Heart right ventricle (tissue), 16 donors: ENCODE results near the gene ERICH6. TPM values are rescaled to one million over a fixed set of nuclear protein-coding genes. Genes with fewer than 3 reads are reported as not detected.

Experiments
- ATAC-seq, 8 donors: fragments of 200-7000 bp; cut with Tn5 transposase; one replicate each; pipeline ENCODE4 v1.9.1; 2020; ENCODE audit warnings: mild to moderate bottlenecking in 8 of 8, moderate library complexity in 8 of 8, moderate number of reproducible peaks in 1 of 8
- DNase-seq, 2 donors: peaks; one replicate each; pipeline ENCODE4 v3.0.0-alpha.2; 2020
- H3K27ac ChIP-seq, 10 donors: fragments of 200-600 bp; sonication (generic) in 2 of 10; one replicate each; pipeline versions ENCODE4 v1.5.0 to v1.8.0; 2020 to 2022; ENCODE audit warnings: mild to moderate bottlenecking in 3 of 10
- H3K27me3 ChIP-seq, 7 donors: fragments of 200-600 bp; one replicate each; pipeline ENCODE4 v1.8.0; 2021 to 2022; ENCODE audit warnings: mild to moderate bottlenecking in 2 of 7
- H3K36me3 ChIP-seq, 9 donors: fragments of 200-600 bp; sonication (generic) in 1 of 9; one replicate each; pipeline versions ENCODE4 v1.5.0 to v1.8.0; 2020 to 2022; ENCODE audit warnings: mild to moderate bottlenecking in 2 of 9
- H3K4me1 ChIP-seq, 9 donors: fragments of 200-600 bp; sonication (generic) in 1 of 9; one replicate each; pipeline versions ENCODE4 v1.5.0 to v1.8.0; 2020 to 2022; ENCODE audit warnings: mild to moderate bottlenecking in 4 of 9
- H3K4me3 ChIP-seq, 10 donors: fragments of 200-600 bp; sonication (generic) in 2 of 10; one replicate each; pipeline versions ENCODE4 v1.5.0 to v1.8.0; 2020 to 2022; ENCODE audit warnings: mild to moderate bottlenecking in 7 of 10, moderate library complexity in 2 of 10
- H3K9me3 ChIP-seq, 11 donors: fragments of 200-600 bp in 10 of 11; sonication (generic) in 2 of 11; one replicate each; pipeline versions ENCODE4 v1.5.0 to v1.8.0; 2013 to 2022; ENCODE audit warnings: mild to moderate bottlenecking in 2 of 11, control low read depth in 1 of 11, moderate library complexity in 1 of 11
- WGBS, 2 donors: extraction: QIAGEN DNeasy Blood & Tissue Kit; methylation state at CpG; one replicate each; pipeline ENCODE4 v1.1.7; 2013; ENCODE audit warnings: inconsistent platforms in 1 of 2; 5-methylcytosine and 5-hydroxymethylcytosine counted together
- intact Hi-C, 10 donors: fragments of 100-400 bp; cut with DNase I; formaldehyde crosslinking; loops; one replicate each; pipeline versions ENCODE4 v1.11.1 to v1.14.2; 2022
- polyA plus RNA-seq, 2 donors: library from polyadenylated mRNA; stranded (reverse); fragments of 200-250 nt; gene quantifications; one replicate each; pipeline ENCODE4 v1.2.3, GENCODE V29; 2013
- total RNA-seq, 10 donors: library from RNA; stranded (reverse); fragmentation: NEBNext Ultra II Directional in 3 of 10; extraction: Animal tissue kit (Norgen Biotek cat#: 25700) in 3 of 10; gene quantifications; one replicate each; pipeline versions ENCODE4 v1.2.1 to v1.2.4, GENCODE V29; 2021 to 2023
- TF ChIP-seq, protein P1 (sequence below), 9 donors: fragments of 200-600 bp; sonication (generic) in 2 of 9; IDR thresholded peaks; one replicate each; pipeline versions ENCODE4 v1.5.0 to v1.8.0; 2021 to 2022; ENCODE audit warnings: antibody characterized with exemption in 9 of 9, mild to moderate bottlenecking in 5 of 9, moderate library complexity in 1 of 9
- donor health status: Arrhythmogenic right ventricular cardiomyopathy.
- donor health status: ischemic (EF 13 %, LVEDD 7.1; RV severe dilation, severe dysfunction).
- donor health status: healthy with polysubstance abuse.
- donor health status: DM: no; HTN: yes; CAD: no.
- donor health status: DM: no; HTN: no; CAD: no.
- donor health status: ischemic (EF 25% LVEDD 6.9; RV normal size, moderate dysfunction).
- donor health status: ischemic (EF 25% LVEDD 5.7; RV mildly dilated, moderate dysfunction).
- donor health status: healthy.
- donor health status: DM: yes; HTN: yes; CAD: no.
- donor health status: Ischemic cardiomyopathy.
- donor health status: ischemic (EF 35%, LVEDD 5.7; RV mildly dilated, moderate dysfunction).
- donor health status: nonischemic (EF 11% LVEDD 7.7; RV severe dilation, severe dysfunction).
- donor health status: DM: yes; HTN: yes; CAD: no.
- donor health status: PGD.
- donor health status: ischemic (EF 29% LVEDD 5.4; RV normal size, mild dysfunction).
- donor health status: nonischemic (EF 23%, LVEDD 6.1; RV moderate dilation, normal function).

Gene ERICH6
- total and polyA plus RNA-seq, 12 donors, result 0.20 to 0.56 TPM; not detected in 10

DNA sequence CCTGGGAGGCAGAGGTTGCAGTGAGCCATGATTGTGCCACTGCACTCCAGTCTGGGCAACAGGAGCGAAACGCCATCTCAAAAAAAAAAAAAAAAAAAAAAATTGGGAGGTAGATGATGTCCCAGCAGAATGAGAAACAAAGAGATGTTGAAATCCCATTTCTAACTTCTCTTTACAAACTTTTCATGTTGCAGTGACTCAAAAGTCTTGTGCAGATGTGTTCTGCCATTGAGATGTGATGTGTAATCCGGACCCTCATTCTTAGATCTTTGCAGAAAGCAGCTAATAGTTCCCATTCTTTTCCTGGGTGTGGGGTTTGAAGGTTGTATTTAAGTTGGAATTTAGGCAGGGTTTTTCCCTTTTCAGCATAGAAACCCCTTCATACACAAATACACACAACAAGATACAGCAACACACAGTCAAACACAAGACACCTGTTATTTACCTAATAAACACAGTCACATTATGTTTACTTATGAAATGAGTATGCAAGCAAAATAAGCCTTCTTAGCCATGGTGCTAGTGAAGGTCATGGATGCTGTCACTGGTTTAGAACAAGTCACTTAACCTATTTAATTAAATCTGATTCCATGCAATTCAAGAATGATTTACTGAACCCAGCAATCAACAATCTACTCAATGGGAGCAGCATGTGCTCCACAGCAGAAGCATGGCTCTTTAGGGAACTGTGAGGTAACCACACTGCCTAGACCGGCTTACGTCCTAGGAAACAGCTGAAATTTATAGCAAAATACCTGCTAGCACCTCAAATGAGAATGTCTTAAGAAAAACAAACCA lies 44.4 kb upstream of the ERICH6 start:
- peak overlapping the region in 1 of 10 donors; percentile 33 for H3K27ac ChIP-seq

DNA sequence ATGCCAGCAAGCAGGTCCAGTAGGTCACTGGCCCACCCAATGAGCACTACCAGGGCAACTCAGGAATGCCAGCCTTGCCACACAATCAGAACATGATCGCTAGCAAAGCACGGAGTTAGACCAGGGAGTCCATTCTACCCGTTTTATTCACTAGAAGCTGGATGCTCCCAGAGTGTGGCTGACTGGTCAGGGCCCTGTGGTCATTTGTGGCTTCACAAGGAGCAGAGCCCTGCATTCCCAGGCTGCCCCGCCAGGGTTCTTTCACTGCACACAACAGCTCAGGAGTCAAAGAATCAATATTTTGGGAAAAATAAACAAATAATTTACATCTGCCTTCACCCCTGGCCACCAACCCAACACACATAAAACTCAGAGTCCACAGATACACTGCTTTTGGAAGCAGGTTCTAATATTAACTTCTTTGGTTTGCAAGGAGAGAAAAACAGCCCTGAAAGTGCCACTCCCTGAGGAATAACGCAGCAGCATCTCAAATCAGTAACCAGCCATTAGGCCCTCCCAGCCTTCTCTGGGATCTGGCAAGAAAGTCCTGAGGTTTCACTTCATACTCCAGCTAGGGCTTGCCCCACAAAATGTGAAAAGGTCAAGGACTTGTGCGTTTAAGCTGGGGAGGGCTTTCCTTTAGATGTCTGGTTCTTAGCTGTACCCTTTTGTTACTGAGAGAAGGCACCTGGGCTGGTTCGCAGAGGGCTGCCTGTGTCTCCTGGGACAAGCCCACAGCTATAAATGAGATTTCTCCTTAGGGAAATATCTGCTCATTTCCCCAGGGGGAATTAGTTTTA lies 43.3 kb upstream of the ERICH6 start:
- Histone ChIP-seq H3K4me1 (peaks cover 0 to 80% (median 57%) of the 10 kb centered on the region in 9 donors), H3K27me3 (no peaks in the 10 kb centered on the region), H3K4me3 (no peak overlapping the region), H3K27ac (peak overlapping the region in 1 of 10 donors; percentile 8), H3K9me3 (no peaks in the 10 kb centered on the region), H3K36me3 (peaks cover 0 to 7% (median 3%) of the 10 kb centered on the region in 9 donors)
- intact Hi-C loops, result no loop called here
- 86 to 90% methylated on average over 7 of the region's 7 CpGs for WGBS, 2 donors
- DNase-seq (no peak), ATAC-seq (no peak)
- TF ChIP-seq, protein P1, sequence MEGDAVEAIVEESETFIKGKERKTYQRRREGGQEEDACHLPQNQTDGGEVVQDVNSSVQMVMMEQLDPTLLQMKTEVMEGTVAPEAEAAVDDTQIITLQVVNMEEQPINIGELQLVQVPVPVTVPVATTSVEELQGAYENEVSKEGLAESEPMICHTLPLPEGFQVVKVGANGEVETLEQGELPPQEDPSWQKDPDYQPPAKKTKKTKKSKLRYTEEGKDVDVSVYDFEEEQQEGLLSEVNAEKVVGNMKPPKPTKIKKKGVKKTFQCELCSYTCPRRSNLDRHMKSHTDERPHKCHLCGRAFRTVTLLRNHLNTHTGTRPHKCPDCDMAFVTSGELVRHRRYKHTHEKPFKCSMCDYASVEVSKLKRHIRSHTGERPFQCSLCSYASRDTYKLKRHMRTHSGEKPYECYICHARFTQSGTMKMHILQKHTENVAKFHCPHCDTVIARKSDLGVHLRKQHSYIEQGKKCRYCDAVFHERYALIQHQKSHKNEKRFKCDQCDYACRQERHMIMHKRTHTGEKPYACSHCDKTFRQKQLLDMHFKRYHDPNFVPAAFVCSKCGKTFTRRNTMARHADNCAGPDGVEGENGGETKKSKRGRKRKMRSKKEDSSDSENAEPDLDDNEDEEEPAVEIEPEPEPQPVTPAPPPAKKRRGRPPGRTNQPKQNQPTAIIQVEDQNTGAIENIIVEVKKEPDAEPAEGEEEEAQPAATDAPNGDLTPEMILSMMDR (IDR thresholded peaks at IDR 0.05), result no peak

More for the DNA sequence above, 44.4 kb upstream of the ERICH6 start:
- no peak for ATAC-seq
- Histone ChIP-seq H3K36me3 (peaks cover 0 to 6% (median 0%) of the 10 kb centered on the region in 9 donors), H3K27me3 (no peaks in the 10 kb centered on the region), H3K4me3 (no peak overlapping the region), H3K9me3 (no peaks in the 10 kb centered on the region), H3K4me1 (peaks cover 0 to 89% (median 61%) of the 10 kb centered on the region in 9 donors)
- intact Hi-C loops, result no loop called here
- WGBS, 2 donors, result 81 to 96% methylated on average over 5 of the region's 5 CpGs
- TF ChIP-seq, protein P1 (IDR thresholded peaks at IDR 0.05), result no peak
- no peak for DNase-seq

DNA sequence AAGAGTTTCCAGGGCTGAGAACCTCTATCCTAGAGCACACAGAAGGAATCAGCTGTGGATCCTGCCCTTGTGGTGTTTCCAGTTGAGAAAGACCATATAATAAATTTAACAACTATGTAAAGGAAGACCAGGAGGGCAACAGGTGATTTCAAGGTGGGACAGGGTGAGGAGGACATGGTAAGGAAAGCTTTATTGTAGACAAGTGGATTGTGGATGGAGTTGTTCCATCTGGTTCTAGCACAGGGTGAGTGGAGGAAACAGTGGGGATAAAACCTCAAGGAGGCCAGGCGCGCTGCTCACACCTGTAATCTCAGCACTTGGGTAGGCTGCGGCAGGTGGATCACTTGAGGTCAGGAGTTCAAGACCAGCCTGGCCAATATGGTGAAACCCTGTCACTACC lies 42.1 kb upstream of the ERICH6 start:
- peaks cover 0 to 79% (median 53%) of the 10 kb centered on the region in 9 donors for H3K4me1 ChIP-seq
- no peaks in the 10 kb centered on the region for H3K27me3 ChIP-seq
- intact Hi-C loops, result no loop called here
- ATAC-seq (no peak), DNase-seq (no peak)
- H3K4me3 ChIP-seq, result no peak overlapping the region
- peaks cover 0 to 19% (median 5%) of the 10 kb centered on the region in 9 donors for H3K36me3 ChIP-seq
- TF ChIP-seq, protein P1 (IDR thresholded peaks at IDR 0.05), result no peak
- no peaks in the 10 kb centered on the region for H3K9me3 ChIP-seq
- WGBS, 2 donors, result 95 to 98% methylated on average over 3 of the region's 3 CpGs
- no peak overlapping the region for H3K27ac ChIP-seq

DNA sequence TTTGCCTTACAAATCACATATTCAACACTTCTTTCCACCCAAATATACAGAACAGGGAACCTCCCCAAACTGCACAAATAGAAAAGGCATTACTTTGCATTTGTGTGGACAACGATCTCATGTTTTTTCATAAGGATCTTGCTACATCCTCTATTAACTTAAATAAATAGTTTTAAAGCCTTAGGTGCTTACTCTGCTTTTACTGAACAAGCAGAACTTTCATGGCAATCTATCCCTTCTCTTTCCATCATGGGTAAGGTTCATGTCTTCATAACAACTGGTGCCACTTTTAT lies 41.1 kb upstream of the ERICH6 start:
- Histone ChIP-seq H3K4me3 (no peak overlapping the region), H3K36me3 (peaks cover 0 to 22% (median 5%) of the 10 kb centered on the region in 9 donors), H3K9me3 (no peaks in the 10 kb centered on the region), H3K27ac (no peak overlapping the region), H3K27me3 (no peaks in the 10 kb centered on the region), H3K4me1 (peaks cover 0 to 69% (median 46%) of the 10 kb centered on the region in 9 donors)
- WGBS, 2 donors, result 61 to 63% methylated on average over 1 of the region's 1 CpG
- DNase-seq, result no peak
- no peak for ATAC-seq
- TF ChIP-seq, protein P1 (IDR thresholded peaks at IDR 0.05), result no peak
- intact Hi-C loops, result no loop called here
